GM12878 (cell line): ENCODE measurements around the gene HIRIP3. TPM values are rescaled to one million over a fixed set of nuclear protein-coding genes. Genes with fewer than 3 reads are reported as not detected.

ENCODE experiments used
- ATAC-seq: fragments of 200-7000 bp; cut with Tn5 transposase; 3 replicates; pipeline ENCODE4 v1.9.1; 2020; ENCODE audit warnings: mild to moderate bottlenecking, moderate library complexity
- BruUV-seq: library from RNA; stranded (reverse); fragments of 400-500 nt; replicated peaks from 2 replicates; lab custom pipeline; 2021; lab: Mats Ljungman, UMichigan
- CTCF ChIA-PET: fragments of 300-600 bp; sonication (Branson Sonifier 250); formaldehyde crosslinking; extraction: SDS; loops from one replicate; lab custom pipeline; 2021; ENCODE audit warnings: inconsistent platforms; lab: Yijun Ruan, JAX
- POLR2A ChIA-PET: fragments of 350-600 bp; formaldehyde crosslinking; extraction: SDS; loops from one replicate; lab custom pipeline; 2021; ENCODE audit warnings: inconsistent platforms; lab: Charles Lee
- RAD21 ChIA-PET: fragments of 300-600 bp; sonication (Branson Sonifier 250); formaldehyde crosslinking; loops from one replicate; lab custom pipeline; 2023; ENCODE audit warnings: antibody characterized with exemption; ENCODE audit not compliant: unreplicated experiment; lab: Charles Lee
- SMC1A ChIA-PET: fragments of 300-600 bp; sonication (Branson Sonifier 250); formaldehyde crosslinking; loops from one replicate; lab custom pipeline; 2023; ENCODE audit not compliant: unreplicated experiment, uncharacterized antibody; lab: Charles Lee
- DNase-seq: peaks from one replicate; pipeline ENCODE4 v3.0.0-alpha.2; 2011; ENCODE audit warnings: low read depth, low spot score
- FAIRE-seq: peaks from 3 replicates; lab custom pipeline; 2011; peaks lifted over from hg19 to GRCh38; lab: Jason Lieb, UNC
- H2AFZ ChIP-seq: 2 replicates; pipeline ENCODE4 v1.6.0; 2011; ENCODE audit warnings: low read depth, low read length, control low read depth; ENCODE audit not compliant: control insufficient read depth
- H3K27ac ChIP-seq: 2 replicates; pipeline ENCODE4 v1.5.1; 2011; ENCODE audit warnings: control low read depth; ENCODE audit not compliant: control insufficient read depth, insufficient read depth
- H3K27me3 ChIP-seq, 2 experiments: replicated peaks in 1 of 2; 2 replicates each; pipeline versions ENCODE4 v1.6.0 to v1.6.1; 2011; ENCODE audit warnings: low read length in 1 of 2; ENCODE audit not compliant: control insufficient read depth in 2 of 2, insufficient read depth in 2 of 2
- H3K36me3 ChIP-seq, 2 experiments: 2 replicates each; pipeline ENCODE4 v1.5.1; 2011; ENCODE audit warnings: low read length in 1 of 2; ENCODE audit not compliant: control insufficient read depth in 2 of 2, insufficient read depth in 2 of 2
- H3K4me1 ChIP-seq: 2 replicates; pipeline ENCODE4 v1.6.1; 2011; ENCODE audit warnings: mild to moderate bottlenecking, low read length, moderate library complexity, mixed read lengths; ENCODE audit not compliant: control insufficient read depth, insufficient read depth
- H3K4me2 ChIP-seq: 2 replicates; pipeline ENCODE4 v1.6.0; 2011; ENCODE audit warnings: control low read depth; ENCODE audit not compliant: control insufficient read depth, insufficient read depth
- H3K4me3 ChIP-seq: fragments of 200-600 bp; sonication (generic); 2 replicates; pipeline ENCODE4 v1.5.1; 2016
- H3K79me2 ChIP-seq: 2 replicates; pipeline ENCODE4 v1.6.0; 2011; ENCODE audit warnings: low read length; ENCODE audit not compliant: control insufficient read depth, insufficient read depth
- H3K9ac ChIP-seq: 2 replicates; pipeline ENCODE4 v1.8.0; 2011; ENCODE audit warnings: low read length, control low read depth, mixed read lengths; ENCODE audit not compliant: control insufficient read depth, insufficient read depth
- H3K9me3 ChIP-seq: replicated peaks from 3 replicates; pipeline ENCODE4 v1.5.1; 2011; ENCODE audit warnings: mild to moderate bottlenecking, low read length; ENCODE audit not compliant: control insufficient read depth, insufficient read depth
- H4K20me1 ChIP-seq: 2 replicates; pipeline ENCODE4 v1.6.0; 2011; ENCODE audit not compliant: control insufficient read depth, insufficient read depth
- CBX3 ChIP-seq: fragments of 200-600 bp; sonication (generic); IDR thresholded peaks from 2 replicates; pipeline ENCODE4 v1.6.1; 2016; ENCODE audit warnings: low read depth, borderline replicate concordance
- FOS ChIP-seq: IDR thresholded peaks from 3 replicates; pipeline ENCODE4 v1.6.1; 2011; ENCODE audit warnings: borderline replicate concordance; ENCODE audit not compliant: insufficient read length; ENCODE audit errors: extremely low read depth
- GATAD2B ChIP-seq: fragments of 450-650 bp; conservative IDR thresholded peaks from 2 replicates; pipeline ENCODE4 v1.6.1; 2017; ENCODE audit warnings: low read depth, mild to moderate bottlenecking, moderate library complexity
- MEF2B ChIP-seq: fragments of 450-650 bp; IDR thresholded peaks from 2 replicates; pipeline ENCODE4 v1.6.1; 2018; ENCODE audit warnings: mild to moderate bottlenecking, moderate library complexity; ENCODE audit not compliant: partially characterized antibody, poor library complexity, severe bottlenecking
- MTA3 ChIP-seq: IDR thresholded peaks from 2 replicates; pipeline ENCODE4 v1.6.1; 2012; ENCODE audit warnings: low read length, inconsistent platforms, borderline replicate concordance
- MYC ChIP-seq: IDR thresholded peaks from 2 replicates; pipeline ENCODE4 v1.6.1; 2011; ENCODE audit warnings: mild to moderate bottlenecking, low read length, moderate library complexity, inconsistent platforms; ENCODE audit not compliant: insufficient read depth, insufficient replicate concordance, insufficient read length, severe bottlenecking
- RELA ChIP-seq: fragments of 450-650 bp; IDR thresholded peaks from 2 replicates; pipeline ENCODE4 v1.8.0; 2014; ENCODE audit warnings: borderline replicate concordance; ENCODE audit not compliant: partially characterized antibody
- SMC3 ChIP-seq: IDR thresholded peaks from 2 replicates; pipeline ENCODE4 v1.6.1; 2011; ENCODE audit warnings: low read length, improper control_type of control experiment, borderline replicate concordance
- STAT1 ChIP-seq: fragments of 450-650 bp; conservative IDR thresholded peaks from 2 replicates; pipeline ENCODE4 v1.6.1; 2014; ENCODE audit warnings: antibody characterized with exemption, mild to moderate bottlenecking
- ZNF592 ChIP-seq: fragments of 450-650 bp; IDR thresholded peaks from 2 replicates; pipeline ENCODE4 v1.6.1; 2017; ENCODE audit warnings: mild to moderate bottlenecking, moderate library complexity
- ZNF622 ChIP-seq: fragments of 450-650 bp; IDR thresholded peaks from 2 replicates; pipeline ENCODE4 v1.6.1; 2017; ENCODE audit warnings: mild to moderate bottlenecking, inconsistent platforms
- ZNF687 ChIP-seq: fragments of 450-650 bp; IDR thresholded peaks from 2 replicates; pipeline ENCODE4 v1.6.1; 2017; ENCODE audit warnings: mild to moderate bottlenecking, moderate library complexity
- WGBS: methylation state at CpG from one replicate; pipeline ENCODE4 v1.1.6; 2016; ENCODE audit warnings: low lambda C conversion rate; ENCODE audit not compliant: insufficient replicate concordance, insufficient coverage; ENCODE audit errors: missing lambda C conversion rate; 5-methylcytosine and 5-hydroxymethylcytosine counted together
- in situ Hi-C: fragments of 300-500 bp; cut with MboI; formaldehyde crosslinking; loops from 9 replicates; pipeline ENCODE4 v1.14.3; 2018; ENCODE audit warnings: mixed read lengths
- intact Hi-C: fragments of 100-400 bp; cut with micrococcal nuclease; formaldehyde crosslinking; loops from one replicate; pipeline ENCODE4 v1.14.2; 2022; ENCODE audit not compliant: unreplicated experiment
- polyA plus RNA-seq, 11 experiments: library from polyadenylated mRNA; depleted of rRNA in 4 of 11; unstranded in 6 of 11; stranded (reverse) in 5 of 11; fragments of >200 nt; fragmentation: Nextera tagmentation in 4 of 11; fragmentation: Illumina TruSeq in 1 of 11; extraction: Ambion mirVana in 4 of 11; extraction: Trizol in 1 of 11; gene quantifications; 1 replicate in 1 of 11; 2 replicates in 10 of 11; pipeline versions ENCODE4 v1.2.1 to v1.2.3, GENCODE V29; 2011 to 2016; ENCODE audit warnings: inconsistent platforms in 2 of 11, missing spikeins in 2 of 11, low read depth in 1 of 11
- total RNA-seq, 4 experiments: library from RNA; depleted of rRNA in 3 of 4; stranded (reverse); fragments of >200 nt in 3 of 4; fragmentation: Illumina TruSeq in 1 of 4; extraction: Trizol in 1 of 4; gene quantifications; 2 replicates each; pipeline versions ENCODE4 v1.2.1 to v1.2.3, GENCODE V29; 2013 to 2021

The HIRIP3 gene
- total and polyA plus RNA-seq, 10 of the 15 experiments (the other 5 are each of a cell fraction or from before 2014, with no cell fraction given) = 4.1 to 43.5 (median 23.9) TPM

- TF ChIP-seq MYC = no peak
- no peak for TF ChIP-seq ZNF592
- TF ChIP-seq FOS = no peak
- no peak for TF ChIP-seq STAT1
- TF ChIP-seq, all 136 proteins: peak for 8
Measured at GRCh38 chr16:30033270-30033669, 37.9 kb upstream of the HIRIP3 start (continued).

- Histone ChIP-seq H3K4me3 (no peak overlapping the region), H3K9ac (no peak overlapping the region), H4K20me1 (no peaks in the 10 kb centered on the region), H3K27me3 (peaks cover 6 to 12% of the 10 kb centered on the region in 2 experiments; a peak in 3 of 4 replicates), H3K4me2 (no peak overlapping the region), H3K36me3 (no peaks in the 10 kb centered on the region), H3K27ac (no peak overlapping the region), H3K79me2 (no peaks in the 10 kb centered on the region), H3K4me1 (peaks cover 13% of the 10 kb centered on the region), H3K9me3 (no peaks in the 10 kb centered on the region), H2AFZ (no peak overlapping the region)
- POLR2A ChIA-PET = interaction anchor here (0.7 kb wide), 1 partner anchor 143 kb away, joined by 4 read pairs; no protein-coding TSS in a partner anchor
- 14% methylated on average over 12 of the region's 12 CpGs for WGBS
- no peak for DNase-seq
- BruUV-seq = no TSS peak
- CTCF ChIA-PET = interaction anchor here (0.5 to 2.3 kb wide), 38 partner anchors 8 to 598 kb away, joined by 3 to 21 read pairs (median 4); partner anchors contain the start of genes ALDOA, C16orf92, HIRIP3 and INO80E
- intact Hi-C loops = no loop called here
- RAD21 ChIA-PET = interaction anchor here (0.5 to 2.7 kb wide), 17 partner anchors 12 to 375 kb away, joined by 3 to 12 read pairs (median 4); partner anchors contain the start of genes ALDOA, ASPHD1, QPRT and TMEM219
- FAIRE-seq = peak; percentile 69
- in situ Hi-C loops = no loop called here
- ATAC-seq = peak; percentile 77
- SMC1A ChIA-PET = interaction anchor here (0.6 to 1.4 kb wide), 12 partner anchors 9 to 1017 kb away, joined by 3 to 4 read pairs (median 3); partner anchors contain the start of genes C16orf92 and TBX6
- TF ChIP-seq MEF2B (no peak), ZNF687 (no peak), GATAD2B (no peak), CBX3 (no peak), MTA3 (no peak), ZNF622 (no peak), SMC3 (peak; percentile 59), RELA (no peak)
Measured at GRCh38 chr16:30032083-30032819, 36.8 kb upstream of the HIRIP3 start.
